Gastroesophageal sphincter (tissue), 3 donors: ENCODE results near the gene SYK.

Experiments
- POLR2A ChIP-seq, 2 donors: fragments of 450-650 bp; IDR thresholded peaks; one replicate each; pipeline ENCODE4 v1.6.1; 2017; ENCODE audit warnings: antibody characterized with exemption in 2 of 2, mild to moderate bottlenecking in 2 of 2, moderate library complexity in 1 of 2
- POLR2AphosphoS5 ChIP-seq: sonication (generic); formaldehyde crosslinking; IDR thresholded peaks from one replicate; pipeline ENCODE4 v1.6.1; 2017; ENCODE audit warnings: antibody characterized with exemption
- TF ChIP-seq, protein P1 (sequence below), 4 experiments: fragments of 200-600 bp in 2 of 4; fragments of 450-650 bp in 2 of 4; sonication (generic) in 1 of 4; IDR thresholded peaks; one replicate each; pipeline ENCODE4 v1.5.1; 2017 to 2019; ENCODE audit warnings: antibody characterized with exemption in 4 of 4, mild to moderate bottlenecking in 2 of 4, moderate library complexity in 2 of 4

DNA sequence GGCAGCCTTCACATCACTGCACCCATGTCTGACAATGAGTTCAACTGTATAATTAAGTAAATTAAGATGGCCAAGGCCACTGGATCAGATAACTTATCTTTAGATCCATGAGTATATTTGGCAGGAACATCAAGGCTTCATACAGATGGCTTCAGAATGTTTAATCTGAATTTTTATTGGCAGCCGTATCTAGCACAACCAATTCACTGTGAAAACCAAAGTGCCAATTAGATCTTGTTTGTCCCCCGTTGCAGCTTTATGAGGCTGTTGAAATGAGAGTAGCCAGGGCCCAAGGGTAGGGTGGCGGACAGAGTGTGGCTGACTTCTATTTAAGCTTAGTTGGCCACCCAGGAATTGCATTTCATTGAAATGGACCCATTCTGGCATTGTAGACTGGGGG is 137.7 kb downstream of the SYK start:
- TF ChIP-seq, protein P1, sequence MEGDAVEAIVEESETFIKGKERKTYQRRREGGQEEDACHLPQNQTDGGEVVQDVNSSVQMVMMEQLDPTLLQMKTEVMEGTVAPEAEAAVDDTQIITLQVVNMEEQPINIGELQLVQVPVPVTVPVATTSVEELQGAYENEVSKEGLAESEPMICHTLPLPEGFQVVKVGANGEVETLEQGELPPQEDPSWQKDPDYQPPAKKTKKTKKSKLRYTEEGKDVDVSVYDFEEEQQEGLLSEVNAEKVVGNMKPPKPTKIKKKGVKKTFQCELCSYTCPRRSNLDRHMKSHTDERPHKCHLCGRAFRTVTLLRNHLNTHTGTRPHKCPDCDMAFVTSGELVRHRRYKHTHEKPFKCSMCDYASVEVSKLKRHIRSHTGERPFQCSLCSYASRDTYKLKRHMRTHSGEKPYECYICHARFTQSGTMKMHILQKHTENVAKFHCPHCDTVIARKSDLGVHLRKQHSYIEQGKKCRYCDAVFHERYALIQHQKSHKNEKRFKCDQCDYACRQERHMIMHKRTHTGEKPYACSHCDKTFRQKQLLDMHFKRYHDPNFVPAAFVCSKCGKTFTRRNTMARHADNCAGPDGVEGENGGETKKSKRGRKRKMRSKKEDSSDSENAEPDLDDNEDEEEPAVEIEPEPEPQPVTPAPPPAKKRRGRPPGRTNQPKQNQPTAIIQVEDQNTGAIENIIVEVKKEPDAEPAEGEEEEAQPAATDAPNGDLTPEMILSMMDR (IDR thresholded peaks at IDR 0.05) = no peak
- TF ChIP-seq POLR2AphosphoS5 (no peak), POLR2A (IDR thresholded peaks at IDR 0.05) (no peak)
